ENCODE measurements around the gene ZNF628.
"Not testable (repeated sequence)": the region's sequence is repeated elsewhere in the genome, so short reads cannot be mapped to it uniquely, and the experiment has no call there.

ZNF628 gene

DNA sequence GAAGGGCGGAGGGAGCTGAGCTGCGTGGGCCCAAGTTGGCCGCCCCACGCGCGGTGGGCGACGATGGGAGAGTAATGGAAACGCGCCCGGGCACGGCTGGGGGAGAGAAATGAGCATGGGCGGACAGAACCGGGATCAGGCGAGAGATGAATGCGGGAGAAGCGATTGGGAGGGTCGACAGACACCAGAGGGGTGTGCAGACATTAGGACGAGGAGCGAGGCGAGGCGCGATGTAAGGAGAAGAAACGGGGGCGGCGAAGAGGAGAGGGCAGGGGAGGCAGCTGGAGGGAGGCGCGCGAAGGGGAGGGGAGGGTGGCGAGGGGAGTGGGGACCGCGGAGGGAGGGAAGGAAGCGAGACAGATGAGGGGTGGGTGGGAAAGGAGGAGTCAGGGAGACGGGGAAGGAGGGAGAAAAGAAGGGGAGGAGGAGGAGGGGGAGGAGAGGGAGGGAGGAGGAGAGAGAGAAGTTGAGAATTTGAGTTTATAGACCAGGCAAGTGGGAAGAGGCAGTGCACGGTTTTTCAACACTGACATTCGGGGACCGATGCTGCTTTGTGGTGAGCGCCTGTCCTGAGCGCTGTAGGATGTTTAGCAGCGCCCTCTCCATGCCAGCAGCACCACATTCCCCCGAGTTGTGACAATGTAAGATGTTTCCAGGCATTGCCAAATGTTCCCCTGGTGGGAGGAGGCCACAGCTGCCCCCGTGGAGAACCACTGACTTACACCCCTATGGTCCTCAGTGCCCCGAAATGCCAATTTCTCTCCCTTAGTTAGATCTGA is 33.2 kb upstream of the ZNF628 start, which contains the start of gene SHISA7:
SHISA7 (minus strand) TSS at position 256 of the 779 bp plus-strand sequence. CDS start 437 bp downstream, outside the sequence.
- H3K27ac Mint-ChIP-seq: no peak within 1 kb of the TSS
- no peak within 1 kb of the TSS for H3K4me3 Mint-ChIP-seq
- peaks cover 61% of the 10 kb centered on the region for H3K27me3 Mint-ChIP-seq (ENCODE audit: low read depth)
- no peaks in the 10 kb centered on the region for H3K9me3 Mint-ChIP-seq
- H3K36me3 Mint-ChIP-seq (ENCODE audit: low read depth): no peaks in the 10 kb centered on the region
- peaks cover 11% of the 10 kb centered on the region for H3K4me1 Mint-ChIP-seq (ENCODE audit: low read depth)

DNA sequence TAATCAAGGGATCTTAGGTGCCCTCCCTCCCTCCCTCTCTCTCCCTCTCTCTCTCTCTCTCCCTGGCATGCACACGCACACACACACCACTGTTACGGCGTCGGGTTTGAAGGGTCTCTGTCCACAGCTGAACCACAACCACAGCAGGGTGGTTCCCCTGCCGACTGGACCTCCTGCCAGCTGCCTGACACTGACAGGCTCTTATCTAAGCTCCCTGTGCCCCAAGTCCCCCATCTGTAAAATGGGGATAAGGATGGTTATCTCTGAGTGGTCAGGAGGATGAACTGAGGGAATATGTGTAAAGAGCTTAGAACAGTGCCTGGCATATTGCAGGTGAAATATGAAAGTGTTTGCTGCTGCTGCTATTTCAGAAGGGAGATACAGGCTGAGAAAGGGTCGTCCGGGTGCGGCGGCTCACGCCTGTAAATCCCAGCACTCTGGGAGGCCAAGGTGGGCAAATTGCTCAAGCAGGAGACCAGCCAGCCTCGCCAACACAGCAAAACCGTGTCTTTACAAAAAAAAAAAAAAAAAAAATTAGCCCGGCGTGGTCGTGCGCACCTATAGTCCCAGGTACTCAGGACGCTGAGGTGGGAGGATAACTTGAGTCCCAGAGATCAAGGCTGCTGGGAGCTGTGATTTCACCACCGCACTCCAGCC is 32.5 kb upstream of the ZNF628 start:
- no peak overlapping the region for H3K27ac Mint-ChIP-seq
- H3K36me3 Mint-ChIP-seq (ENCODE audit: low read depth): no peaks in the 10 kb centered on the region
- H3K27me3 Mint-ChIP-seq (ENCODE audit: low read depth): peaks cover 58% of the 10 kb centered on the region
- H3K4me3 Mint-ChIP-seq: no peak overlapping the region
- H3K9me3 Mint-ChIP-seq: no peaks in the 10 kb centered on the region
- peaks cover 11% of the 10 kb centered on the region for H3K4me1 Mint-ChIP-seq (ENCODE audit: low read depth)

DNA sequence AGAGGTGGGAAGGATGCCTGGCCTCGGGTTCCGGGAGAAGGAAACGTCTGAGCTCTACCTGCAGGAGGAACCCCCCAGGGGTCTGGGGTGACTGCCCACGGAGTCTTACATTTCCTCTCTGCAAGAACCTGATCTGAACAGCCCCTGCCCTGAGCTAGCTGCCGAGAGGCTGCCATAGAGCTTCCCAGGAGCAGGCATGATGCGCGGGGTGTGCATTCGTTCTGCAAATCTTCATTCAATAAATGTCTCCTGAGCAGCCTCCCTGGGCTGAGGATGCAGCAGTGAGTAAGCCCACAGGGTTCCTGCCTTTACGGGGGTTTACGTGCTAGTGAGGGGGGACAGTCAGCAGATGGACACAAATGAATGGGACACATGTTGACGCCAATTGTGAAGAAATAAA is 31.8 kb upstream of the ZNF628 start:
- Mint-ChIP-seq H3K36me3 (ENCODE audit: low read depth) (no peaks in the 10 kb centered on the region), H3K27ac (no peak overlapping the region), H3K27me3 (ENCODE audit: low read depth) (peaks cover 52% of the 10 kb centered on the region), H3K4me1 (ENCODE audit: low read depth) (peaks cover 11% of the 10 kb centered on the region), H3K9me3 (no peaks in the 10 kb centered on the region), H3K4me3 (no peak overlapping the region)

- Mint-ChIP-seq H3K27me3 (ENCODE audit: low read depth) (peaks cover 49% of the 10 kb centered on the region), H3K36me3 (ENCODE audit: low read depth) (no peaks in the 10 kb centered on the region), H3K27ac (no peak overlapping the region), H3K4me3 (no peak overlapping the region), H3K4me1 (ENCODE audit: low read depth) (peaks cover 8% of the 10 kb centered on the region), H3K9me3 (no peaks in the 10 kb centered on the region)
Measured at GRCh38 chr19:55446060-55446459, 30.4 kb upstream of the ZNF628 start.

DNA sequence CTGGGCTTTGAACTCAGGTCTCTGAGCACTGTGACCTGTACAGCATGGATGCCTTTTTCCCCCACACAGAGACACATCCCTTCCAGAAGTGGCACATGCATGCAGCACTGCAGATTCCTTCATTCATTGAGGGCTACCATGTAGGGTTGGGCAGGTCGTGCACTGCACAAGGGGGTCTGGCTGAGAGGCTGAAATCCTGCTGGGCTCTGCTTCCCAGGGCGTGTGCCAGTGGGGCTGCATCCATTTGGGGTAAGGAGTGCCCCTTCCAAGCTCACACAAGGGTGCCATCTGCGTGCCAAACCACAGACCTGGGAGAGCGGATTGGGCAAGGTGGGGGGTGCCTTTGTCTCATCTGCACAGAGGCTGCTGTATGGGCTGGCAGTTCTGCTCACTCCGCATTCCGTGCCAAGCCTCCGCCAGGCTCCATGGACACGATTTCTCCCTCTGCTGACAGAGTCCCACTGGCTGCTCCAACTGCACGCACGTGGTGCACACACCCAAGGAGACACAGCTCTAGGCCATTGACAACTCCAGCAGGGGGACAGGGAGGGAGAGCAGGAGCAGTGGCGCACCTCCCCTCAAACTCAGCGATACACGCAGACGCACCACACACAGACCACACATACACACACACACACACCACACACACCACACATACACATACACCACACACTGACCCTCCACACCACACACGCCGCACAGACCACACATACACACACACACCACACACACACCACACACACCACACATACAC is 28.8 kb upstream of the ZNF628 start:
- no peak overlapping the region for H3K4me3 Mint-ChIP-seq
- peaks cover 50% of the 10 kb centered on the region for H3K27me3 Mint-ChIP-seq (ENCODE audit: low read depth)

GRCh38 chr19:55448175-55448490 is 28.3 kb upstream of the ZNF628 start:
- not testable (repeated sequence) for H3K4me1 Mint-ChIP-seq (ENCODE audit: low read depth); H3K4me3 Mint-ChIP-seq; H3K9me3 Mint-ChIP-seq; H3K27ac Mint-ChIP-seq; H3K36me3 Mint-ChIP-seq (ENCODE audit: low read depth)
- H3K27me3 Mint-ChIP-seq (ENCODE audit: low read depth): peaks cover 50% of the 10 kb centered on the region

More for the DNA sequence above, 28.8 kb upstream of the ZNF628 start:
- H3K27ac Mint-ChIP-seq: no peak overlapping the region
- H3K9me3 Mint-ChIP-seq: no peaks in the 10 kb centered on the region
- peaks cover 3% of the 10 kb centered on the region for H3K4me1 Mint-ChIP-seq (ENCODE audit: low read depth)
- no peaks in the 10 kb centered on the region for H3K36me3 Mint-ChIP-seq (ENCODE audit: low read depth)

DNA sequence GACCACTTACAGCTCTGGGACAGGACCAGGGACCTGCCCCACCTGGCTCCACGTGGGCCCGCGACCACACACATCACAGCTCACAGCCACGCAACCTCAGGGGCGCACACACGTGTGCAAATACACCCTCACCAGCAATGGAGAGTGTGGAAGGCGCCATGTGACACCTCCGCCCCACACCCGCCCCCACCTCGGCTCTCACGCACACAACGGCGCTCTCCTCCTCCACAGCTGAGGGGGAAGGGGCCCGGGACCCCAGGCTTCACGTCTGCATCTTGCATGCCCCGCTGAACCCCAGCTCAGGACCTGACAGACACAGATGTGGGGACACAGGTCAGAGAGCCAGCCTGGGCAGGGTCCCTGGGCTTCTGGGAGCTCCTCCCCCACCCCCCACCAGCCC is 26.9 kb upstream of the ZNF628 start:
- no peaks in the 10 kb centered on the region for H3K9me3 Mint-ChIP-seq
- no peak overlapping the region for H3K4me3 Mint-ChIP-seq
- H3K4me1 Mint-ChIP-seq (ENCODE audit: low read depth): peaks cover 4% of the 10 kb centered on the region
- H3K27ac Mint-ChIP-seq: no peak overlapping the region
- H3K27me3 Mint-ChIP-seq (ENCODE audit: low read depth): peaks cover 47% of the 10 kb centered on the region
- peaks cover 3% of the 10 kb centered on the region for H3K36me3 Mint-ChIP-seq (ENCODE audit: low read depth)

GRCh38 chr19:55451163-55451964 is 25.1 kb upstream of the ZNF628 start:
- peak overlapping the region; percentile 15 for H3K4me3 Mint-ChIP-seq
- H3K36me3 Mint-ChIP-seq (ENCODE audit: low read depth): peaks cover 3% of the 10 kb centered on the region
- H3K9me3 Mint-ChIP-seq: no peaks in the 10 kb centered on the region
- H3K27me3 Mint-ChIP-seq (ENCODE audit: low read depth): peaks cover 36% of the 10 kb centered on the region
- peaks cover 4% of the 10 kb centered on the region for H3K4me1 Mint-ChIP-seq (ENCODE audit: low read depth)
- H3K27ac Mint-ChIP-seq: no peak overlapping the region

DNA sequence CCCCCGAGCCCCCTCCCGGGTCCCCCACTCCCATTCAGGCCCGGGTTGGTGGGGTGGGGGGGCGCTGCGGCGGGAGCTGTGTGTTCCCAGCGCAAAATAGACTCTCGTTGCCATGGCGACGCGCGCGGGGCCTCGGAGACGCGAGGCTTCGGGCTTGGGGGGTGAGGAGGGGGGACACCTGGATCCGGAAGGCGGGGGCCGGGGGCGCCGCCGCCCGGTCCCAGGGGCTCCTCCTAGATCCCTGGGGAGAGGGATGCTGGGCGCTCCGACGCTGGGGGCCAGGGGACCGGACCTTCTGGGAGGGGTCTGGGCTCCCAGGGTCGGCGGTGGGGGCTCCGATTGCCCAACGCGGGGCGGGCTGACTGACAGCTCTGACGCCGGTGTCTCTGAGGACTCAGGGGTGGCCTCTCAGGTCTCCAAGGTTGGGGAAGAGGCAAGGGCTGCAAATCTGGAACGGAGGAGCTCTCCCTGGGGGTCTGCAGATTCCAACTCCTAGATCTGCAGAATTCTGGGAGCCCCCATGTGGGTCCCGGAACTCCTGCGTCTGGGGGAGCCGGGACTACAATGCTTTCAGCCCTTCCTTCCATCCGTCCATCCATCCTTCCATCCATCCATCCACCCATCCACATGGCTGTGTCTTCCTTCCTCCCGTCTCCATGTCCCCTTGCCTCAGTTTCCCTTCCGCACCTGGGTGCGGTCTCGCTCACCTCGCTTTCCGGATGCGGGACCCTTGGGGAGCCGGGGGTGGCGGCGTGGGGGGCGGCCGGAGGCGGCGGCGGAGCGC is 24.3 kb upstream of the ZNF628 start:
- Mint-ChIP-seq H3K27me3 (ENCODE audit: low read depth) (peaks cover 36% of the 10 kb centered on the region), H3K36me3 (ENCODE audit: low read depth) (peaks cover 3% of the 10 kb centered on the region), H3K27ac (no peak overlapping the region), H3K4me3 (no peak overlapping the region), H3K9me3 (no peaks in the 10 kb centered on the region), H3K4me1 (ENCODE audit: low read depth) (peaks cover 4% of the 10 kb centered on the region)

GRCh38 chr19:55452749-55453346 is 23.6 kb upstream of the ZNF628 start:
- Mint-ChIP-seq H3K4me3 (no peak overlapping the region), H3K36me3 (ENCODE audit: low read depth) (peaks cover 3% of the 10 kb centered on the region), H3K9me3 (no peaks in the 10 kb centered on the region), H3K27me3 (ENCODE audit: low read depth) (peaks cover 36% of the 10 kb centered on the region), H3K4me1 (ENCODE audit: low read depth) (peaks cover 4% of the 10 kb centered on the region), H3K27ac (no peak overlapping the region)

- Mint-ChIP-seq H3K36me3 (ENCODE audit: low read depth) (peaks cover 3% of the 10 kb centered on the region), H3K27ac (peak overlapping the region; percentile 10), H3K4me1 (ENCODE audit: low read depth) (peaks cover 4% of the 10 kb centered on the region), H3K9me3 (no peaks in the 10 kb centered on the region), H3K27me3 (ENCODE audit: low read depth) (peaks cover 36% of the 10 kb centered on the region), H3K4me3 (no peak overlapping the region)
Measured at GRCh38 chr19:55453511-55454260, 22.7 kb upstream of the ZNF628 start.

GRCh38 chr19:55454787-55455243 is 21.6 kb upstream of the ZNF628 start:
- Mint-ChIP-seq H3K27ac (no peak overlapping the region), H3K36me3 (ENCODE audit: low read depth) (peaks cover 3% of the 10 kb centered on the region), H3K9me3 (no peaks in the 10 kb centered on the region), H3K4me3 (no peak overlapping the region), H3K27me3 (ENCODE audit: low read depth) (peaks cover 36% of the 10 kb centered on the region), H3K4me1 (ENCODE audit: low read depth) (peaks cover 4% of the 10 kb centered on the region)

Measured in T-helper 1 cell treated with Interleukin-12 subunit alpha and Interleukin-12 subunit beta and Interleukin-4 antibody, amounts not matched to agents 30 μg/mL and 1 μg/mL, for 36 hours (primary cell).